Measurements from ENCODE around the gene ALG5. TPM values are rescaled to one million over a fixed set of nuclear protein-coding genes. Genes with fewer than 3 reads are reported as not detected.

Gene ALG5
- total and polyA plus RNA-seq, 2 of the 4 experiments (the other 2 are of a cell fraction), result 19.4 to 21.9 TPM

GRCh38 chr13:36925603-36926002 is 73.5 kb downstream of the ALG5 start:
- Histone ChIP-seq H2BK5ac (ENCODE audit: low read depth, low read length, poor library complexity, severe bottlenecking) (no peak overlapping the region), H2AK9ac (replicated peaks; ENCODE audit: low read depth, low read length, poor library complexity) (no peak overlapping the region), H3K9ac (ENCODE audit: low read depth, low read length) (no peak overlapping the region), H3K36me3 (ENCODE audit: control insufficient read depth, insufficient read depth, low read length) (no peaks in the 10 kb centered on the region), H2BK20ac (ENCODE audit: low read depth, low read length) (no peak overlapping the region), H3K23ac (ENCODE audit: low read depth, low read length) (no peak overlapping the region), H4K91ac (ENCODE audit: insufficient read depth, low read depth, low read length) (no peak overlapping the region), H3K27ac (ENCODE audit: insufficient read depth, low read length) (no peak overlapping the region), H2BK15ac (ENCODE audit: low read depth, low read length) (no peak overlapping the region), H3K4ac (ENCODE audit: low read depth, low read length) (no peak overlapping the region), H4K5ac (ENCODE audit: low read depth, low read length) (no peak overlapping the region), H3K79me1 (ENCODE audit: low read depth in 1 of 2, low read length in 2 of 2) (no peaks in the 10 kb centered on the region), H2AFZ (replicated peaks; ENCODE audit: low read length, poor library complexity) (no peak overlapping the region), H3K14ac (replicated peaks; ENCODE audit: low read depth, low read length) (no peak overlapping the region), H3K56ac (ENCODE audit: extremely low read depth, insufficient read depth, low read length) (no peak overlapping the region), H3K9me3 (ENCODE audit: control insufficient read depth, insufficient read depth, low read length) (no peaks in the 10 kb centered on the region), H3K27me3 (ENCODE audit: control insufficient read depth, insufficient read depth, low read length) (no peaks in the 10 kb centered on the region), H3K9me1 (ENCODE audit: insufficient read depth, low read length) (peaks cover 1% of the 10 kb centered on the region; the same call in 1 of the 2 replicates), H2AK5ac (ENCODE audit: low read depth, low read length) (no peak overlapping the region), H2BK120ac (ENCODE audit: low read depth, low read length) (no peak overlapping the region), H3K4me1 (ENCODE audit: control insufficient read depth, insufficient read depth, low read length) (peaks cover under 1% of the 10 kb centered on the region), H3K18ac (ENCODE audit: low read depth, low read length) (no peak overlapping the region), H4K8ac (ENCODE audit: low read depth in 2 of 2, low read length in 2 of 2) (no peak overlapping the region), H4K20me1 (ENCODE audit: insufficient read depth, low read length) (no peaks in the 10 kb centered on the region), H3K4me3 (ENCODE audit: insufficient read depth, low read depth, low read length) (no peak overlapping the region), H3K4me2 (ENCODE audit: low read depth, low read length) (no peak overlapping the region)
- ChIA-PET POLR2A (ENCODE audit: unreplicated experiment) (no interaction called here), CTCF (no interaction called here)
- intact Hi-C loops (cut with micrococcal nuclease), result no loop called here
- dilution Hi-C loops (cut with HindIII; ENCODE audit: low sequenced_read_pairs, unreplicated experiment), result no loop called here
- WGBS, 2 experiments (ENCODE audit: extremely low coverage in 2 of 2, insufficient read length in 1 of 2), result no CpG with 5 or more reads among the region's 7 CpGs
- in situ Hi-C loops (cut with MboI; ENCODE audit: low sequenced_read_pairs), result no loop called here
- TF ChIP-seq, protein P1, sequence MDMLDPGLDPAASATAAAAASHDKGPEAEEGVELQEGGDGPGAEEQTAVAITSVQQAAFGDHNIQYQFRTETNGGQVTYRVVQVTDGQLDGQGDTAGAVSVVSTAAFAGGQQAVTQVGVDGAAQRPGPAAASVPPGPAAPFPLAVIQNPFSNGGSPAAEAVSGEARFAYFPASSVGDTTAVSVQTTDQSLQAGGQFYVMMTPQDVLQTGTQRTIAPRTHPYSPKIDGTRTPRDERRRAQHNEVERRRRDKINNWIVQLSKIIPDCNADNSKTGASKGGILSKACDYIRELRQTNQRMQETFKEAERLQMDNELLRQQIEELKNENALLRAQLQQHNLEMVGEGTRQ (IDR thresholded peaks at IDR 0.05; ENCODE audit: low read depth, low read length), result no peak
- no peak for TF ChIP-seq ELK1 (IDR thresholded peaks at IDR 0.05; ENCODE audit: borderline replicate concordance, low read depth, low read length)
- TF ChIP-seq BHLHE40 (IDR thresholded peaks at IDR 0.05; ENCODE audit: low read depth, low read length), result no peak
- no peak for TF ChIP-seq SMC3 (IDR thresholded peaks at IDR 0.05; ENCODE audit: low read depth, low read length)
- no peak for TF ChIP-seq MAFK (IDR thresholded peaks at IDR 0.05; ENCODE audit: low read depth, low read length)
- no peak for TF ChIP-seq RFX5 (IDR thresholded peaks at IDR 0.05; ENCODE audit: low read depth, low read length)
- TF ChIP-seq NFE2L2 (IDR thresholded peaks at IDR 0.05; ENCODE audit: low read depth, low read length), result no peak
- no peak for TF ChIP-seq RCOR1 (IDR thresholded peaks at IDR 0.05; ENCODE audit: insufficient replicate concordance, low read length)
- TF ChIP-seq MXI1 (IDR thresholded peaks at IDR 0.05; ENCODE audit: borderline replicate concordance, low read depth, low read length), result no peak
- TF ChIP-seq POLR2A (IDR thresholded peaks at IDR 0.05; ENCODE audit: low read depth, low read length), result no peak
- TF ChIP-seq CHD1 (IDR thresholded peaks at IDR 0.05; ENCODE audit: low read depth, low read length), result no peak
- TF ChIP-seq CEBPB (IDR thresholded peaks at IDR 0.05; ENCODE audit: low read depth, low read length), result no peak
- TF ChIP-seq MAZ (IDR thresholded peaks at IDR 0.05; ENCODE audit: borderline replicate concordance, low read depth, low read length), result no peak
- DNase-seq (no peak), ATAC-seq (ENCODE audit: low read depth) (no peak)
- no TSS peak for BruUV-seq (replicated peaks)

Measured in IMR-90 (cell line).